ENCODE data around the gene TTLL8. TPM values are rescaled to one million over a fixed set of nuclear protein-coding genes. Genes with fewer than 3 reads are reported as not detected.

The TTLL8 gene
- total RNA-seq, 1 donor = not detected

DNA sequence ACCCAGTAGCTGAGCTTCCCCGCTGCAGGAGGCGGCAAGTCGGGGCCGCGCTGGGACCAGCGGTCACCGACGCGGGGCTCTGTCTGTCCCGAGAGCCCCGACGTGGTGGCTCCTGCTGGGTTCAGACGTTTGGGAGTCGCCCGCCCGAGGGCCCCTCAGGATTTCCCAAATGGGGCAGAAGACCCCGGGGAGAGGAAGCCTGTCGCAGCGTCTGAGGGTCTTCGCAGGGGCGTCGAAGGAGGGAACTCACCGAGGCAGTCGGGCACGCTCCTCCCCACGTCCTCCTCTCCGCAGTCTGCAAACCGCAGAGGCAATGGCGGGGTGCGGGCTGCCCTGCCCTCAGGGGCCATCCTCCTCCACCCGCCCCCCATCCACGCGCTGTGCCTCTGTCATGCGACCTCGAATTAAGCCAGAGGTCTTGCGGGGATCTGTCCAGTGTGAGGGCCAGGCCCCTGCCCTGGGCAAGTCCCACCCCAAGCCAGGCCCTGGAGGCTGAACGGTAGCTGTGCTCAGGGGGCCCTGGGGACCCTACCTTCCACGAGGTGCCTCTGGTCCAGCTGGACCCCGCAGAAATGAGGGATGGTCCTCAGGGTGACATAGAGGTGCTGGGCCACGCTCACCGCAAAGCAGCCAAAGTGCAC, 58.0 kb downstream of the TTLL8 start:
- TF ChIP-seq, protein P1, sequence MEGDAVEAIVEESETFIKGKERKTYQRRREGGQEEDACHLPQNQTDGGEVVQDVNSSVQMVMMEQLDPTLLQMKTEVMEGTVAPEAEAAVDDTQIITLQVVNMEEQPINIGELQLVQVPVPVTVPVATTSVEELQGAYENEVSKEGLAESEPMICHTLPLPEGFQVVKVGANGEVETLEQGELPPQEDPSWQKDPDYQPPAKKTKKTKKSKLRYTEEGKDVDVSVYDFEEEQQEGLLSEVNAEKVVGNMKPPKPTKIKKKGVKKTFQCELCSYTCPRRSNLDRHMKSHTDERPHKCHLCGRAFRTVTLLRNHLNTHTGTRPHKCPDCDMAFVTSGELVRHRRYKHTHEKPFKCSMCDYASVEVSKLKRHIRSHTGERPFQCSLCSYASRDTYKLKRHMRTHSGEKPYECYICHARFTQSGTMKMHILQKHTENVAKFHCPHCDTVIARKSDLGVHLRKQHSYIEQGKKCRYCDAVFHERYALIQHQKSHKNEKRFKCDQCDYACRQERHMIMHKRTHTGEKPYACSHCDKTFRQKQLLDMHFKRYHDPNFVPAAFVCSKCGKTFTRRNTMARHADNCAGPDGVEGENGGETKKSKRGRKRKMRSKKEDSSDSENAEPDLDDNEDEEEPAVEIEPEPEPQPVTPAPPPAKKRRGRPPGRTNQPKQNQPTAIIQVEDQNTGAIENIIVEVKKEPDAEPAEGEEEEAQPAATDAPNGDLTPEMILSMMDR (IDR thresholded peaks at IDR 0.05; ENCODE audit: insufficient read depth, low read length) = no peak
- no peak for DNase-seq (ENCODE audit: low read depth)

DNA sequence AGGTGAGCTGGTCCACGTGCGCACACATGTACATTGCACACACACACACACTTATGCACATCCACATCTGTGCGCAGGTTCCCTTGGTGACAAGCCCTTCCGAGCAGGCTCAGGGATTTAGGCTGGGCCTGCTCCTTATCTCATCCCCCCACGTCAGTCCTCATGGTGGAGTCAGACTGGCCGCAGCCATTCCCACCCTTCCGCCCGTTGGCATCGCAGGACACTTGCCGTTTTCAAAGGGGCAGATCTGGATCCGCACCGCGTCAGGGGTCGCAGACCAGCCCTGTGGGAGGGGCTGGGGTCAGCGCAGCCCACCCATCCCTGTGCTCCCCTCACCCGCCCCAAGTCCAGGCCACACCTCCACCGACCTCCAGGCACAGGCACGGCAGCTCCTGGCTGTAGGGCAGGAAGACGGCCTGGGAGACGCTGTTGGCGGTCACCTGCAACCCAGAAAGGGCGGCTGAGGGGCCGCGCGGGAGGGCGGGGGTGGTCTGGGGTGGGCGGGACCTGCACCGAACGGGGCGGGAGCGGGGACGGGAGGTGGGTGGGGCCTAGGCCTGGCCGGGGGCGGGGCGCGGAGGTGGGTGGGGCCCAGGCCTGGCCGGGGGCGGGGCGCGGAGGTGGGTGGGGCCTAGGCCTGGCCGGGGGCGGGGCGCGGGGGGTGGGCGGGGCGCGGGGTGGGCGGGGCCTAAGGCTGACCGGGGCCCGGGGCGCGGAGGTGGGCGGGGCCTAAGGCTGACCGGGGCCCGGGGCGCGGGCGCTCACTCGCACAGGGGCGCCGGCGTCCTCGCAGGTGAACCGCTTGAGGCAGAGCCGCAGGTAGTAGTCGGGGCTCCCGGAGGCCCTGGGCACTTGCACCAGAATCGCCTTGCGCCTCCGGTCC, 58.8 kb downstream of the TTLL8 start:
- DNase-seq (ENCODE audit: low read depth) = no peak
- TF ChIP-seq, protein P1 (IDR thresholded peaks at IDR 0.05; ENCODE audit: insufficient read depth, low read length) = no peak
- H3K4me3 ChIP-seq (ENCODE audit: low read depth, low read length) = peak overlapping the region; percentile 25

More for the DNA sequence above, 58.0 kb downstream of the TTLL8 start:
- no peak overlapping the region for H3K4me3 ChIP-seq (ENCODE audit: low read depth, low read length)

DNA sequence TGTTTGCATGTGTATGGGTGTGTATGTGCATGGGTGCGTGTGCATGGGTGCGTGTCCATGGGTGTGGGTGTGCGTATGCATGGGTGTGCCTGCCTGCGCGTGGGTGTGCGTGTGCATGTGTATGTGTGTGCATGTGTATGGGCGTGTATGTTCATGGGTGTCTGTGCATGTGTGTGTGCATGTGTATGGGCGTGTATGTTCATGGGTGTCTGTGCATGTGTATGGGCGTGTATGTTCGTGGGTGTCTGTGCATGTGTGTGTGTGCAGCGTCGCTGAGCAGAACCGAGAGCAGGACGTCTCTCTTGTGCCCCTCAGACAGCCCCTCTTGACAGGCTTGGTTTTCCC, 59.4 kb downstream of the TTLL8 start:
- DNase-seq (ENCODE audit: low read depth) = no peak
- TF ChIP-seq, protein P1 (IDR thresholded peaks at IDR 0.05; ENCODE audit: insufficient read depth, low read length) = no peak
- H3K4me3 ChIP-seq (ENCODE audit: low read depth, low read length) = no peak overlapping the region

DNA sequence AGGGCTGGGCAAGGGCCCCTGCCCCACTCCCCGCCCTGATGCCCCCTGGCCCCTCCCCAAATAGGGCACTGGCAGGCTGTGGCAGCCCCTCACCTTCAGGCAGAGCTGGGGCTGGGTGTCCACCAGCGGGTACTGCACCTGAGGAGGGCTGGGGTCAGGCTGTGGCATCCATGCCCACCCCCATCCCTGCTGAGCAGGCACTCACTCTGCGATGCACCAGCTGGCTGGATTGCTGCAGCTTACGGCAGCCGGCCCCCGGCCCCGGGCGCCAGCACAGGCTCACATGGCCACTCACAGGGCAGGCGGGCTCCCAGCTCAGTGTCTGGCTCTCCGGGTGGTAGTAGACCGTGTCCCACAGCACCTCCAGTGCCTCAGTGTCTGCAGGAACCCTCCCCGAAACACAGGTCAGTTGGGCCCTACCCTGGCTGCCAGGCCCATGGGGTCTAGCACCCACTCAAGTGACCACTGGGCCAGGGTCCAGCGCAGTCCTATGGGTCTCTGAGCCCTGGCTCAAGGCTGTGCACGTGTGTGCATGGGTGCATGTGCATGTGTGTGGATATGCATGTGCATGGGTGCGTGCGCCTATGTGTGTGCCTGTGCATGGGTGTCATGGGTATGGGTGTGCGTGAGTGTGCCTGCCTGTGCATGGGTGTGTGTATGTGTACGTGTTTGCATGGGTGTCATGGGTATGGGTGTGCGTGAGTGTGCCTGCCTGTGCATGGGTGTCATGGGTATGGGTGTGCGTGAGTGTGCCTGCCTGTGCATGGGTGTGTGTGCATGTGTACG, 60.0 kb downstream of the TTLL8 start:
- H3K4me3 ChIP-seq (ENCODE audit: low read depth, low read length) = no peak overlapping the region
- TF ChIP-seq, protein P1 (IDR thresholded peaks at IDR 0.05; ENCODE audit: insufficient read depth, low read length) = no peak
- DNase-seq (ENCODE audit: low read depth) = no peak

DNA sequence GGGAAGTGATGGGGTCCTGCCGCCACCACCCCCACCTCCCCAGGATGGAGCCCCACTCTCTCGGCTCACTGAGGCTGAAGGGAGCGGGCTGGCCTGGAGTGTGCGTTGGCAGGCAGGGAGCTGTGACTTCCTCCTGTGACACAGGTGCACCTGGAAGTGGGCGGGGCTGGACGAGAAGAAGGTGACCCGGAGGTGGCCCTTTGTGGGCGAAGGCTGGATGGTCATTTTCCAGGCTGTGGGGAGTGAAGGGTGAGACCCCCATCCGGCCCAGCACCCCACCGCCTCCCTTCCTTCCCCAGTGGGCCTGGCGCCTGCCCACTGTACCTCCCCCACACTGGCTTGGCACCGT, 60.9 kb downstream of the TTLL8 start:
- no peak overlapping the region for H3K4me3 ChIP-seq (ENCODE audit: low read depth, low read length)
- TF ChIP-seq, protein P1 (IDR thresholded peaks at IDR 0.05; ENCODE audit: insufficient read depth, low read length) = no peak
- DNase-seq (ENCODE audit: low read depth) = no peak

DNA sequence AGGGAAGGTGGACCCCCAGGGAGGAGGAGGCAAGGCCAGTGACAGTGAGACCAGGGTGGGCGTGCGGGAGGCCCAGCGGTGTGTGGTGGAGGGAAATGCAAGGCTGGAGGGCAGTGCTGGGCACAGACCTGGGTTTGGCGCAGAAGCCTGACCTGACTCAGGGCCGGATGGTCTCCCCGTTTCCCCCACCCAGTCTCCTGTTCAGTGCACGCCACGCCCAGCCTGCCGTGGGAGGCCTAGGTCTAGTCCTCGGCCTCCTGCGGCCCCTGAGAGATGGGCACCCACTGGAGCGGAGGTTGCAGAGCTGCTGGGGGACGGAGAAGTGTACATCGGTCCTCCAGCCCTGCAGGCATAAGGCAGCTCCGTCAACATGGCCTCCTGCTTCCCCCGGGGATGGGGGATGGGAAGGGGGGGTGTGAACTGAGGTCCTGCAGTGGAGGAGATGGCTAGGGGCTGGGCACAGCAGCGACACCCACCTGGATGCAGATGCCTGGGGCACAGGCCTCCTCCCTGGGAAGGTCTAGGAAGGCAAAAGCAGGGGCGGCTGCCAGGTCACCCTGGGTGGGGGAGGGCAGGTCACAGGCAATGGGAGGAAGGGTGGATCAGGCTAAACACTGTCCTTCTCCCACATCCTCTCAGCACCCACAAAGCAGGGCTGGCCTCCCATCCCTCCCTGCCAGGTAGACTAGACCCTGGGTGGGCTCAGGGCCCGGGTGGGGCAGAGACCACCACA, 61.4 kb downstream of the TTLL8 start:
- no peak for DNase-seq (ENCODE audit: low read depth)
- no peak overlapping the region for H3K4me3 ChIP-seq (ENCODE audit: low read depth, low read length)
- TF ChIP-seq, protein P1 (IDR thresholded peaks at IDR 0.05; ENCODE audit: insufficient read depth, low read length) = no peak

Data from fibroblast of the aortic adventitia (primary cell).